SKM-1 treated with dmso at 0.1 percent for 144 hours (cell line): ENCODE data around the gene NME4.
"Not testable (repeated sequence)": the region's sequence is repeated elsewhere in the genome, so short reads cannot be mapped to it uniquely, and the experiment has no call there.

Experiments
- DNase-seq: peaks from one replicate; lab custom pipeline; 2025; ENCODE audit not compliant: unreplicated experiment; lab: John Stamatoyannopoulos, UW

The NME4 gene

DNA sequence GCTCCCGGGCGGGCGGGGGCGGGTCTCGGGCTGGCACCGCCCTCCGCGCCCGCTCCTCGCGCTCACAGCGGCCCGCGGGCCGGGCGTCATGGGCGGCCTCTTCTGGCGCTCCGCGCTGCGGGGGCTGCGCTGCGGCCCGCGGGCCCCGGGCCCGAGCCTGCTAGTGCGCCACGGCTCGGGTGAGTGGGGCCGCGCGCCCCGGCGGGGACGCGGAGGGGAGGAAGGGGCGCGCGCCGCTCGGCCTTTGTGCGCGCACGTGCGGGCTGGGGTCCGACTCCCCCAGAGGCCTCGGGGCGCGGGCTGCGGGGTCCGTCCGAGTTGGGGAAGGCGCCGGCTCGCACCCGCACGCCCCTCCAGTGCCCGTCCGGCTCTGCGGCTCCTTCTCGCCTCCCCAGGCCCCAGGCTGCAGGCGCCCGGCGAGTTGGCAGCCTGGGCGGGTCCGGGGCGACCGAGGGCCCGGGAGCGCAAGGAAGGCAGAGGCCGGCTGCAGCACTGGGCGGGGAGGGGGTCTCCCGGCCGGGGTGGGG, at the start of gene NME4:
Gene NME4 (plus strand): TSS at position 65 of the 527 bp plus-strand sequence. CDS start 24 bp downstream, at position 89.
- no peak for DNase-seq

DNA sequence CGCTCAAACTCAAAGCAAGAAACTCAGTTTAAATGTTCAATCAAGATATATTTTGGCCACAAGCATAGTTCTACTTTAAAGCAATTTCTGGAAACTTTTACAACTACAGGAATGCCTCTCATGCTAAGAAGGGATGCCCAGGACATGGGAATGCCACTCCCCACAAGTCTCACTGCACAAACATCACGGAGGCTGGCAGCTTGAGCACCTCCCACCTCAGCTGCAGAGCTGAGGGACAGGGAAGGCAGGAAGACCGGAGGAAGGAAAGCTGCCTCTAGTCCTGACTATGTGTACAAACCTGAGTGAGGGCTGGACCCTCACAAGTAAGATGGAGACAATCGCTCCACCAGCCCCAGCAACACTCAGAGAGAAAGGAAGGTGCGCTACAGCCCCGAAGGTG, 49.8 kb upstream of the NME4 start:
- no peak for DNase-seq

DNA sequence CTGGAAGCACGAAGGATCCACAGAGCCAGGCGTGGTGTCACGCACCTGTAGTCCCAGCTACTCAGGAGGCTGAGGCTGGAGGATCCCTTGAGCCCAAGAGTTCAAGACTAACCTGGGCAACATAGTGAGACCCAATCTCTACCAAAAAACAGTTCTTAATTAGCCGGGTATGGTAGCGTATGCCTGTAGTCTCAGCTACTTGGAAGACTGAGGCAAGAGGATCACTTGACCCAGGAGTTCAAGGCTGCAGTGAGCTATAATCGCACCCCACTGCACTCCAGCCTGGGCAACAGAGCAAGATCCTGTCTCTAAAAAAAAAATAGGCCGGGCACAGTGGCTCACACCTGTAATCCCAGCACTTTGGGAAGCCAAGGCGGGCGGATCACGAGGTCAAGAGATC, 48.5 kb upstream of the NME4 start:
- not testable (repeated sequence) for DNase-seq

DNA sequence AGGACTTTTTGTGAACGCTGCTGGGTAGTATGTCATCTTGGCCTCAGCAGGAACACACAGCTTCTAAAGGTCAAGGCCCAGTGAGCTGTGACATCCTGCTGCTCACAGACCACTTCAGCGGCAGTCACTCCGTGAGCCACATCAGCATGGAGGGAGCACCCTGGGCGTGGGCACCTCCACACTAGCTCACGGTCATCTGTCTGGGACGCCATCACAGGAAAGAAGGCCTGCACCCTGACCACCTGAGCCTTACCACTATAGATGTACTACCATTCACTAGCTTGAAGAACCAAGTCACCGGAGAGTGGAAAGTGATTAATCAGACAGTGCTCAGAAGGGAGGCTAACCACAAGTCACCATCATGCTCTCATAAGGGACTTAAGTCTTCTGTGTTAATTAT, 47.8 kb upstream of the NME4 start:
- no peak for DNase-seq

DNA sequence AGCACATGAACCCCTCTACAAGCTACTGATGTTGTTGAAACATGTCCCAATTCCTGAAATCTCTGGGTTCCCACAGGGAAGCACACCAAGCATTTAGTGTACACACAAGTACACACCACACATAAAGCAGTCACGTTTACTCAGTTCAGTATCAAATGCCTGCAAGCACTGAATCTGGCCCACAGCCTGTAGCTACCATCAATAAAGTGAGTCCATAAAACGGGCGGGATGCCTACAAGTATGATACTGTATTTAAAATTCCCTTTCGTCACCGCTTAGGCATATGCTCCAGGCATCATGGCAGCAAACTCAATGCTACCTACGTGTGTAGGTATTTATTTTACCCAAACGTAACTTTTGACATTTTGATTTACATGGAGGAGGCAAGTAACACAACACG, 46.8 kb upstream of the NME4 start:
- no peak for DNase-seq

DNA sequence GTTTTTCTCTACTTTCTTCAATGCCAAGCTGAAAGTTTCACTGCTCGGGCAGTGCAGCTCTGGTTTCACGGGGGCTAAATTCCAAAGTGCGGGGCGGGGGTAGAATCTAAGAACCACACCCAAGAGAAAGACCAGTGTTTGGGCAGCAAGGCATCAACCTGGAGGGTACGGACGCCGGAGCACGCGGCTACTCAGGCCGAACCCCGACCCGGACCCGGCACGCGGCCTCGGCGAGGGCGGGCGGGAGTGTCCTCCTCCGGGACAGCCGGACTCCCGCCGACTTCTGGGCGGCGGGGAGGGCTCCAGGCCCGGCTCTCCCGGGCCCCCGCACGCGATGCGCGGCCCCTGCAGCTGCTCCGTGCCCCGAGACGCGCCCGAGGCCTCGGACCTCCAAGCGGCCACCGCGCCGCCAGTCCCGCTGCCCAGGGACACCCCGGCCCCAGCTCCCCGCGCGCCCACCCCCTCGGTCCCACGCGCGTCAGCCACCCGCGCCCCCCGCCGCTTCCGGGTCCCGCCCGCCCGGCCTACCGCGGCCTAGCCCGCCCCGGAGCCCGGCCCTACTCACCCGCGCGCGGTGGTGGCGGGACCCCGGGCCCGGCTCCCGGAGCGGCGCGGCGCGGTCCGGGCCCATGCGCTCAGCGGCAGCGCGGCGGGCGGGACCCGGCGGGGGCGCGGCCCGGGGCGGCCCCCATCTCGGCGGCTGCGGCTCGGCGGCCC, 45.0 kb upstream of the NME4 start:
- no peak for DNase-seq

DNA sequence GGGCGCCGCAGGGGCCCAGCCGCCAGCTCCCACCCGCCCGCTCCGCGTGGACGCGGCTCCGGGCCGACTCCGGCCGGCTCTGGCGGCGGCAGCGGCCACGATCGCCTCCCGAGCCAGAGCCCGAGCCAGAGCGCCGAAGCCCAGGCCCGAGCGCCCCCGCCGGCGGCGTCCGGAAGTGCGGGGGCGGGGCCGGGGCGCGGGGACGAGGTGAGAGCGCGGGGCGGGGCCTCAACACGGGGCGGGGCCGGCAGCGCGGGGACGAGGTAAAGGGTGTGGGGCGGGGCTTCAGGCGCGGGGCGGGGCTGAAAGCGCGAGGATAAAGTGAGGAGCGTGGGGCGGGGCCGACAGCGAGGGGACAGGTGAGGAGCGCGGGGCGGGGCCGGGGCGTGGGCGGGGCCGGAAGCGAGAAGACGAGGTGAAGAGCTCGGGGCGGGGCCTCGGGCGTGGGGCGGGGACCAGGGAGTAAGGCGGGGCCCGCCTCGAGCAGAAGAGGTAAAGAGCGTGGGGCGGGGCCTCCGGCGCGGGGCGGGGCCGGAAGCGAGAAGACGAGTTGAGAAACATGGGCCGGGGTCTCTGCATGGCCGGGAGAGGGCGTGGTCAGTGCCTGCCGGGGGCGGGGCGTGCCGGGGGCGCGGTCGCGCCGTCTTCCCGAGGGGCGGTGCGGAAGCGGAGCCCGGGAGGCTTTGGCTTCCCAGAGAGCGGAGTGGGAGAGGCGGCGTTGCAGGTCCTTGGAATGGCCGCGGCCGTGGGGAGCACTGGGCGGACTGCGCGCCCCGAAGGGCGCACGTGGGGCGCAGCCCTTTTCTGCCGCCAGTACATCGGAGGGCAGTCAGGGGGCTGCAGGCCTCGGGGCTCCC, 44.2 kb upstream of the NME4 start, which contains the start of gene AXIN1:
Gene AXIN1 (minus strand): TSS at position 177 of the 857 bp plus-strand sequence. CDS start 5,698 bp downstream, outside the sequence.
- peak; percentile 95 for DNase-seq

DNA sequence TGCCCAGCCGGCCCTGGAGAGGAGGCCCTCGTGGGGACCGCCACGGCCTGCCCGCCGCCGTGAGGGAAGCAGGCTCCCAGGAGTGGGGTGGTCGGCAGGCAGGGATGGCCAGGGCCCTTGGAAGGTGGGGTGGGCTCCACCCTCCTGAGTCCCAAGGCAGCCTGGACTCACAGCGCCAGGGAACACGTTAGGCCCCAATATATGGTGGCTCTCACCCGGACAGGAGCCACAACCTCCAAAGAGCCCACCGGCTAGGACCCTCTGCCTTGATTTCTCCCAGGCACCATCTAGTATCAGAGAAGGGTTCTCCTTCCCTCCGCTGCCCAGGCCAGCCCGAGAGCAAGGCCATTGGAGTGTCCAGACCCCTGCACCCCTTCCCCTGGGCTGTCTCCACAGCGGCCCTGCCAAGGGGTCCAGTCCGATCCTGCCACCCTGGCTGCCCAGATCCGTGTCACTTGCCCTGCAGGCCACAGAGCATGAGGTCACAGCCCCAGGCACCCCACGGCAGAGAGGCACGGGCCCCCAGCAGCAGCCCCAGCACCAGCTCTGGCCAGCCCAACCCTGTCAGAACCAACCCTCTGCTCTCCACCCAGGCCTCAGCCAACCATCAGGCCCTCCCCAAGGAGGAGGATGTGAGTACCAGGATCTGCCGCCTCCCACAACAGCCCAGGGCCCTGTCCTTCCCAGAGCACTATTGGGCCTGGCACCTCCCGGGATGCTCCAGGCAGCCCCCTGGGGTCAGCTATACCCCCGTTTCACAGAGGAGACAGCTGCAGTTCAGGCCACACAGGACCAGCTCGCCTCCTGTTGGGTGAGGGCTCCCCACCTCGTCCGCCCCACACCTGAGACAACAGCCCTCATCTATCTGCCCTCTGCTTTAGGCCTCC, 43.4 kb upstream of the NME4 start:
- no peak for DNase-seq

DNA sequence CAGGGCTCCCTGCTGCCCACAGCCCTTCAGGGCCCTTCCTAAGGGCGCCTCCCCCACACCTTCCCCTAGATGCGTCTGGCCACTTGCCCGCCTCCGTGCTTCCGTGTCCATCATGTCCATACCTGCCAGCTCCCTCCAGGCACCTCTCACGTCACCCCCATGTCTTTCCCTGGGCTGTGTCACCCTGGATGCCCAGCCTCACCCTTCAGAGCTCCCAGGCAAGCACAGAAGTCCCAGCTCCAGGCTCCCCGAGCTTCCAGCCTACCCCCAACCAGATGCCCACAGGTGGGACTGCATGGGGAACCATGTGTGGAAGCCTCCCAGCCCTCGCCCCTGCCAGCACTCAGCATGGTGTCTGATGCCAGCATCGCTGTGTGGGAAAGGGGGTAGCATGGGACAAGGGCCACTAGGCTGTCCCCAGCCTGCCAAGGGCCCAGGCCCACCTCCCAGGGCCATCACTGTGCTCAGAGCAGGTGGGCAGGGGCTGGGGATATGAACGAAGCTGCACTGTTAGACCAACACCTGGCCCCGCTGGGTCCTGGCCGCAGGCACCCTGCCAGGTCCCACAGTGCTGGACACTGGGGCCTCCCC, 42.6 kb upstream of the NME4 start:
- DNase-seq, result no peak

DNA sequence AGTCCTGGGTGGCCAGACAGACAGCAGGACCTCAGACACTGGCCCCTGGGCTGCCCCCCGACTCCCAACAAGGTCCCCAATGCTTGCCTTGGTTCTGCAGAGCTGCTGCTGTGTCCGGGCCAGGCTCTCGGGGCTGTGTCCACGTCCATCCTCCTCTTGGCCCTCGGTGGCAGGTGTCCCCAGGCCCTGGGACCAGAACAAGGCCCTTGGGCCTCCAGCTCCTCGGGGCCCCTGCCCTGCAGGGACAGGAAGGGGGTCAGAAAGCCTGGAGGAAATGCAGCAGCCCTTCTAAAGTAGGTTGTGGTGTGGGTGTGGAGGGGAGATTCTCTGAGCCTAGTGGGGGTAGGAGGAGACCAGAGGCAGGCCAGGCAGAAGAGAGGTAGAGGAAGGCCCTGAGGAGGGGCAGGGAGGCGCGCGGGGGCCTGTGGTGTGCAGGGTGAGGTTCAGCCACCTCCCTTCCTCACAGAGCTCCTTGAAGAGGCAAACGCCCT, 42.0 kb upstream of the NME4 start:
- DNase-seq, result no peak

DNA sequence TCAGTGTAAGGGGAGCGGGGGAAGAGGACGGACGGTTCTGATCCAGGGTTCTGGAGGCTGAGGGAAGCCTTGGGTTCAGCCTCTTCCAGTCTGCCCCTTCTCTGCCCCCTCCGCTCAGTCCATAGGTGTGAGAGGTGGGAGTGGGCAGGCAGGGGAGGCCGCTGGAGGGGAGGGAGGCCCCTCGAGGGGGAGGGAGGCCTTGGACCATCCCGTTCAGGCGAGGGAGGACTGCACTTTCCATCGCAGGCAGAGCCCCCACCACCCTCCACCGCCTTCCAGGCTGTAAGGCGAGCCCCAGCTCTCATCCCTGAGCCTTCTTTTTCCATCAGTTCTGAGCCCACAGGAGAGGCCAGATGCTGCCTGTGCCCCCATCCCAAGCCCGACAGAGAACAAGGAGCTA, 40.3 kb upstream of the NME4 start:
- no peak for DNase-seq

DNA sequence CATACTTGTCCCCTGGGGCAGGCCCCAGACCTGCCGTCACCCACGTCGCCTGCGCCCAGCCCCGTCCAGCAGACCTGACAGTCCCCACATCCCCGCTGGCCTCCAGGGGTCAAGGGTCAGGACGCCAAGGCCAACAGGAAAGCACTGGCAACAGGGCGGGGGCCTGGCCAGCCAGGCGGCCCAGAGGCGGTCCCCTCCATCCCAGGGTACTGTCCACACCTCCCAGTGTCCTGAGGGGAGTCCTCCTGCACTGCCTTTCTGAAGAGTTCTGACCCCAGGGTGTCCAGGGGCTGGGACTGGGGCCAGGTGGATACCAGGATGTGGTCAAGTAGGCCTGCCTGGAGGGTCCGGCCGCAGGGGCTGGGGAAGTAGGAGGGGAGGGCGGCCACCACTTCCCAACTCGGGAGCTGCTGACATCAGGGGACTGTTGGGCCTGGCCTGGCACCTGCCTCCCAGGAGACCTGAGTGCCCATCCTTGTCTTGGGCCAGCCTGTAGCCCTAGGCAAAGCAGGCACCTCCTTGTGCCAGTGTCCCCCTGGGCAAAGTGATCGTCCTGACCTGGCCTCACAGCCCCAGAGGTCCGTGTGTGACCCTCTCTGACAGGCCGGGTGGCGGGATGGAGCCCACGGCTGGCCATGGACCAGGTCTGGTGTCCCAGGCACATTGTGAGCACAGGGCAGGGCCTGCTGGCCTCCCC, 37.8 kb upstream of the NME4 start:
- no peak for DNase-seq

DNA sequence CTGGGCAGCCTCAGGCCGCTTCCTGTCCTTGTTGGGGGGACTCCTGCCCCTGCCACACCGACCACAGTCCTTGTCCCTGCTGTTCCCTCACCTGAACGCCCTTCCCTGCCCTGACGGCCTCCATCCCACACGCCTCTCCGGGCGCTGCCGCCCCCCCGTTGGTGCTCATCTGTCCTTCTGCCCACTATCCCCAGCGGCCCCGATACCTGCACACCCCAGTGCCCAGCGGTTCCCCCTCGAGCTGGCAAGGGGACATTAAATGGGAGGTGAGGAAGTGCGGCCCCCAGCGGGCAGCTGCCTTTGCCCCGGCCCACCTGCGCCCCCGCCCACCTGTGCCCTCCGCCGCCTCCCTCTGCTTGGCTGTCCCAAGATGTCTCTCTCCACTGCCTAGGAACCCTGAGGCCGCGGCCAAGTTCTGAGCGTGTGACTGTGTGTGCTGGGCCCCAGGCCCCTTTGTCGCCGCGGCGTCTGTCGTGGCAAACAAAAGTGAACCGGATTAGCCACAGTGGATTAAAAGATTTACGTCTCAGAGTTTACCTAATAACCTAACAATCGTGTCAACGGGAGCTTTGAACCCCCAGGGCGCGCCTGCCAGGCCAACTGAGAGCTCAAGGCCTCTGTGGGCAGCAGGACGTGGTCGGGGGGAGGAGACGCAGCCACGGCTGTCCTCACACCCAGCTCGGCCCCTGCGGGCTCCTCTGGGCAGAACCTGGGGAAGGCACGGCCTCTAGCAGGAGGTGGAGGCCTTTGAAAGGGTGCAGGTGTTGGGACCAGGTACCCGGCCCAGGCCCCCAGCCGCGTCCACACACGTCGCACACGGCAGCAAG, 36.9 kb upstream of the NME4 start:
- no peak for DNase-seq

DNA sequence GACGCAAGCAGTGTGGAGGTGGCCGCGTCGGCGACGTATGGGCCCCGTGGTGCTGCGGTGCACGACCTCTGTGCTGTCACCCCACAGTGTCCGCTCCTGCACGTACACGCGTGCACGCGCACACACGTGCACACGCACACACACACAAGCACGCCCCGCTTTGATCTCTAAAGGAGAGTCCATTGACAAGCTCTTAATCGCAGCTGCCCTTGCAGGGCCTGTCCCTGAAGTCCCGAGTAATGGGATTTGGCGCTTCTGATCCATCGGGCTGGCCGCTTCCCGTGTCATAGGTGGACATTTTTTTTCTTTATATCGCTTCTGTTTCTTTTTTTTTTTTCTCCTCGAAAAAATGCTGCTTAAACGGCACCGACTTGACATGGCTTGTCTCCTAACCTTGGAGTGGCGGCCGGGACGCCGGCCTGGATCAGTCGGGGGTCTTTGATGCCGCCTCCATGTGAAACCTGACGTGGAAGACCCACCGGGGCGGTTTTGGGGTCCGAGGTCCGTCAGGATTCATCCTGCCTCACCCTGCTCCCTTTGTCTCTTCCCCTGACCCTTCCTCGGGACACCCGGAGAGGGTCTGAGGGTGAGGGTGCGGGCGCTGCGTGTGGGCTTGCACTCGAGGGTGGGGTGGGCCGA, 36.2 kb upstream of the NME4 start:
- no peak for DNase-seq

DNA sequence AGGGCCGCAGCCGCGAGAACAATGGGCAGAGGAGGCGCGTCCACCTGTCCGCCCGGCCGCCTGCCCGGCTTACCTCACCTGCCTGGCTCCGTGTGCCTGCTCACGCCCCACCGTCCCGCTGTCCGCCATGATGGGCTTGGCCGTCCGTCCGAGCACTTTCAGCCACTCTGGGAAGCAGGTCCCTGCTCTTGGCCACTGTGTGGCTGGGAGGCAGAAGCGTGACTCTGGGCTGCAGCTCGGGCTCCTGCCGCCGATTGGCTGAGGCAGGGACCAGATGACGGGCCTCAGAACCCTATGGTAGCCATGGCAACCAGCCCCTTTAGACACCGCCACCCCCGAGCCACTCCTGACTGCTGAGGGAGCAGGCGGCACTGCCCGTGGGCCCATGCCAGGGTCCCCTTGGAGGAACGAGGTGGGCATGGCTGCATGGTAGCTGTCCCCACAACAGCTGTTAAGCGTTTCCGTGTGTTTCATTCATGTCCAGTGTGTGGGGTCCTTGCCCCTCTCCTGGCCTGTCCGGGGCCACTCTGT, 35.6 kb upstream of the NME4 start:
- no peak for DNase-seq

DNA sequence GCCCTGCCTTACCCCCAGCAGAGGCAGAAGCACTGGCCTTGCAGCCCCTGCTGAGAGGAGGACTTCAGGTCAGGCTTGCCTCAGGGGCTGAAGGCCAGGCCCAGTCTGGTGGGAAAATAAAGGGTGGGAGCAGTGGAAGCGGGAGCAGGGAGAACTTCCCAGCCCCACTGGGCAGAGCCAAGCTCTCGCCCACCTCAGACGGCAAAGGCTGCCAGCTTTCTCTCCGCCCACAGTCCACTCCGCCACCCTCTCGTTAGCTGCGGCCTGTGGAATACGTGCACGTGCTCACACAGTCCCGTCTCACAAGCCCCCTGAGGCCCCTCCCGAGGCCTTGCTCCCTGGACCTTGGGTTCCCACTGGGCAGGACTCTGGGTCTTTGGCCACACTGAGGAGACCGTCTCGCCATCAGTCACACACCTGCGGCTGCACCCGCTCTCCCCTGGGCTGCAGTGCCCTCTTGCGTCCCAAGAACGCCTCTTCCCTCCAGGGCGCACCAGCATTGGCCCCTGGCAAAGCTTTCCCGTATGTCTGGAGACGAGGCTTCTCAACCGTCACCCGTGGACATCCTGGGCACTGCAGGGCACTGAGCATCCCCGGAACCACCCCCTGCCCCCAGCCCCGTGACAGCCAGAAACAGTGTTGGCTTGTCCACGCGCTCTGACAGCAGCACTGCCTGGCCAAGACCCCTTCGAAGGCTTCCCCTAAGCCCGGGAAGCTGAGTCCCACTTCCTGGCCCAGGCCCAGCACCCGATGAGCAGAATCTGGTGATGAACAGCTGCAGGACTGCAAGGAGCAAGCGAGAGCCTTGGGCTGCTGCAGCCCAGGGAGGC, 34.9 kb upstream of the NME4 start:
- DNase-seq, result peak; percentile 52

DNA sequence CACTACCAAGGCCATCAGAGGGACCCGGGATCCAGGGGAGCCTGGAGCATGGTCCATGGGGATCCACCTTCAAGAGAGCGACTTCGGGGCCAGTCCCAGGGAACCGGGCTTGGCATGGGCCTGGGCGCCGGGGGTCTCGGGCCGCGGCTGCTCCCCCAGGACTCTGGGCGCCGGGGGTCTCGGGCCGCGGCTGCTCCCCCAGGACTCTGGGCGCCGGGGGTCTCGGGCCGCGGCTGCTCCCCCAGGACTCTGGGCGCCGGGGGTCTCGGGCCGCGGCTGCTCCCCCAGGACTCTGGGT, 34.3 kb upstream of the NME4 start:
- DNase-seq, result not testable (repeated sequence)
